H1 (cell line): Measurements from ENCODE around the gene PROX2. TPM values are rescaled to one million over a fixed set of nuclear protein-coding genes. Genes with fewer than 3 reads are reported as not detected.

Experiments used
- CTCF ChIA-PET: fragments of 300-600 bp; sonication (Branson Sonifier 250); formaldehyde crosslinking; loops from one replicate; lab custom pipeline; 2021; ENCODE audit not compliant: partially characterized antibody; lab: Charles Lee
- POLR2A ChIA-PET: fragments of 300-600 bp; sonication (Branson Sonifier 250); formaldehyde crosslinking; loops from one replicate; lab custom pipeline; 2021; ENCODE audit warnings: inconsistent platforms; ENCODE audit not compliant: partially characterized antibody; lab: Charles Lee
- DNase-seq, 2 experiments: peaks; one replicate each; pipeline versions ENCODE4 v3.0.0 to v3.0.0-alpha.2; 2010 to 2022; ENCODE audit warnings: low spot score in 2 of 2, low read depth in 1 of 2, mixed read lengths in 1 of 2
- FAIRE-seq: peaks from 2 replicates; lab custom pipeline; 2011; peaks lifted over from hg19 to GRCh38; lab: Jason Lieb, UNC
- H2AFZ ChIP-seq: 2 replicates; pipeline ENCODE4 v1.8.1; 2012; ENCODE audit warnings: low read length, inconsistent platforms
- H2AK5ac ChIP-seq: 2 replicates; pipeline ENCODE4 v1.6.1; 2013; ENCODE audit warnings: low read depth, low read length
- H2BK120ac ChIP-seq: replicated peaks from 2 replicates; pipeline ENCODE3; 2013; ENCODE audit warnings: low read depth, low read length, inconsistent platforms
- H2BK12ac ChIP-seq: 2 replicates; pipeline ENCODE4 v1.6.1; 2013; ENCODE audit warnings: low read depth, low read length
- H2BK15ac ChIP-seq: 2 replicates; pipeline ENCODE4 v1.6.1; 2013; ENCODE audit warnings: low read length
- H2BK20ac ChIP-seq: 2 replicates; pipeline ENCODE4 v1.6.1; 2013; ENCODE audit warnings: low read length
- H2BK5ac ChIP-seq: 2 replicates; pipeline ENCODE4 v1.6.1; 2013; ENCODE audit warnings: low read depth, low read length
- H3K14ac ChIP-seq: 2 replicates; pipeline ENCODE4 v1.6.1; 2013; ENCODE audit warnings: inconsistent platforms; ENCODE audit not compliant: insufficient read length
- H3K18ac ChIP-seq: 2 replicates; pipeline ENCODE4 v1.6.1; 2013; ENCODE audit warnings: low read length; ENCODE audit errors: extremely low read depth
- H3K23ac ChIP-seq: 2 replicates; pipeline ENCODE4 v1.6.1; 2013; ENCODE audit warnings: inconsistent platforms; ENCODE audit not compliant: insufficient read length
- H3K23me2 ChIP-seq: 2 replicates; pipeline ENCODE4 v1.6.1; 2013; ENCODE audit warnings: low read depth, low read length
- H3K27ac ChIP-seq: 2 replicates; pipeline ENCODE4 v1.6.1; 2011; ENCODE audit warnings: low read depth, low read length, inconsistent platforms
- H3K27me3 ChIP-seq, 4 experiments: replicated peaks in 1 of 4; 1 replicate in 1 of 4; 2 replicates in 3 of 4; pipeline versions ENCODE4 v1.6.1 to v1.8.1; 2011 to 2013; ENCODE audit warnings: low read length in 3 of 4, mild to moderate bottlenecking in 3 of 4, inconsistent platforms in 2 of 4, mixed read lengths in 2 of 4, moderate library complexity in 1 of 4; ENCODE audit not compliant: control insufficient read depth in 3 of 4, insufficient read depth in 3 of 4; ENCODE audit errors: extremely low read depth in 1 of 4
- H3K36me3 ChIP-seq, 4 experiments: 2 replicates each; pipeline versions ENCODE4 v1.6.1 to v1.8.1; 2011 to 2013; ENCODE audit warnings: mild to moderate bottlenecking in 4 of 4, low read length in 3 of 4, moderate library complexity in 2 of 4, control low read depth in 1 of 4, inconsistent platforms in 1 of 4; ENCODE audit not compliant: insufficient read depth in 4 of 4, control insufficient read depth in 2 of 4
- H3K4ac ChIP-seq: replicated peaks from 2 replicates; pipeline ENCODE3; 2013; ENCODE audit warnings: low read length, low read depth, mixed read lengths, inconsistent platforms; ENCODE audit not compliant: insufficient read length
- H3K4me1 ChIP-seq, 4 experiments: replicated peaks in 1 of 4; 1 replicate in 1 of 4; 2 replicates in 3 of 4; pipeline versions ENCODE4 v1.6.1 to v1.8.1; 2011 to 2013; ENCODE audit warnings: low read length in 3 of 4, inconsistent platforms in 2 of 4, mixed read lengths in 1 of 4; ENCODE audit not compliant: insufficient read depth in 4 of 4, control insufficient read depth in 3 of 4
- H3K4me2 ChIP-seq, 2 experiments: 2 replicates each; pipeline versions ENCODE4 v1.6.1 to v1.8.1; 2011 to 2013; ENCODE audit warnings: low read depth in 2 of 2, low read length in 2 of 2, control low read depth in 1 of 2, inconsistent platforms in 1 of 2, mild to moderate bottlenecking in 1 of 2; ENCODE audit not compliant: insufficient read depth in 1 of 2
- H3K4me3 ChIP-seq, 4 experiments: fragments of 200-600, 300-600 bp in 1 of 4; sonication (generic), shearing (Covaris generic), sonication (Bioruptor Twin) in 1 of 4; 2 replicates each; pipeline versions ENCODE4 v1.5.1 to v1.8.1; 2011 to 2016; ENCODE audit warnings: low read length in 4 of 4, low read depth in 3 of 4, control low read depth in 2 of 4, inconsistent platforms in 2 of 4, mild to moderate bottlenecking in 2 of 4, mixed read lengths in 1 of 4, moderate library complexity in 1 of 4; ENCODE audit not compliant: insufficient read depth in 2 of 4; ENCODE audit errors: extremely low read depth in 1 of 4
- H3K56ac ChIP-seq: replicated peaks from 2 replicates; pipeline ENCODE3; 2013; ENCODE audit warnings: low read depth, mild to moderate bottlenecking, mixed read lengths, low read length, inconsistent platforms; ENCODE audit not compliant: insufficient read length
- H3K79me1 ChIP-seq: 2 replicates; pipeline ENCODE4 v1.6.1; 2013; ENCODE audit warnings: low read depth, low read length, control low read depth
- H3K79me2 ChIP-seq, 2 experiments: 2 replicates each; pipeline versions ENCODE4 v1.6.1 to v1.8.1; 2012 to 2013; ENCODE audit warnings: low read length in 2 of 2, mild to moderate bottlenecking in 2 of 2, inconsistent platforms in 1 of 2; ENCODE audit not compliant: insufficient read depth in 2 of 2, control insufficient read depth in 1 of 2
- H3K9ac ChIP-seq, 4 experiments: replicated peaks in 1 of 4; 1 replicate in 1 of 4; 2 replicates in 3 of 4; pipeline versions ENCODE4 v1.6.1 to v1.8.1; 2011 to 2013; ENCODE audit warnings: low read depth in 3 of 4, low read length in 3 of 4, control low read depth in 2 of 4, mild to moderate bottlenecking in 2 of 4, moderate library complexity in 2 of 4, inconsistent platforms in 1 of 4; ENCODE audit errors: extremely low read depth in 1 of 4
- H3K9me3 ChIP-seq, 2 experiments: 2 replicates each; pipeline versions ENCODE4 v1.6.1 to v1.8.1; 2012 to 2013; ENCODE audit warnings: mild to moderate bottlenecking in 2 of 2, moderate library complexity in 2 of 2, control low read depth in 1 of 2, inconsistent platforms in 1 of 2, low read depth in 1 of 2, low read length in 1 of 2, mixed read lengths in 1 of 2; ENCODE audit not compliant: insufficient read depth in 2 of 2
- H4K20me1 ChIP-seq, 2 experiments: replicated peaks in 1 of 2; 2 replicates each; pipeline versions ENCODE3 to v1.8.1; 2011 to 2013; ENCODE audit warnings: inconsistent platforms in 2 of 2, low read length in 2 of 2, mild to moderate bottlenecking in 1 of 2; ENCODE audit not compliant: insufficient read depth in 2 of 2, control insufficient read depth in 1 of 2
- H4K5ac ChIP-seq: 2 replicates; pipeline ENCODE4 v1.6.1; 2013; ENCODE audit warnings: low read length, low read depth, mixed read lengths, inconsistent platforms; ENCODE audit not compliant: insufficient read length
- H4K8ac ChIP-seq: 2 replicates; pipeline ENCODE4 v1.8.0; 2013; ENCODE audit warnings: mild to moderate bottlenecking, moderate library complexity, low read length, inconsistent platforms; ENCODE audit not compliant: insufficient read depth; ENCODE audit errors: extremely low read depth
- H4K91ac ChIP-seq: replicated peaks from 2 replicates; pipeline ENCODE3; 2013; ENCODE audit warnings: low read length, mixed read lengths, inconsistent platforms; ENCODE audit not compliant: insufficient read length
- ATF3 ChIP-seq: IDR thresholded peaks from 2 replicates; pipeline ENCODE4 v1.6.1; 2011; ENCODE audit warnings: low read depth, mild to moderate bottlenecking, low read length; ENCODE audit not compliant: insufficient read depth
- BRCA1 ChIP-seq: IDR thresholded peaks from 2 replicates; pipeline ENCODE4 v1.6.1; 2012; ENCODE audit warnings: low read depth, low read length, improper control_type of control experiment
- CHD2 ChIP-seq: IDR thresholded peaks from 2 replicates; pipeline ENCODE4 v1.6.1; 2012; ENCODE audit warnings: low read length, improper control_type of control experiment
- CREB1 ChIP-seq: IDR thresholded peaks from 2 replicates; pipeline ENCODE4 v1.6.1; 2012; ENCODE audit warnings: inconsistent platforms
- EZH2 ChIP-seq: fragments of 200-600 bp; sonication (generic); IDR thresholded peaks from 2 replicates; pipeline ENCODE4 v1.7.1; 2012; ENCODE audit warnings: low read depth, mild to moderate bottlenecking, moderate library complexity, low read length, inconsistent platforms; ENCODE audit not compliant: severe bottlenecking
- FOSL1 ChIP-seq: IDR thresholded peaks from 2 replicates; pipeline ENCODE4 v1.6.1; 2011; ENCODE audit warnings: mild to moderate bottlenecking, low read depth, low read length, moderate library complexity; ENCODE audit not compliant: insufficient read depth
- HDAC6 ChIP-seq: IDR thresholded peaks from one replicate; pipeline ENCODE4 v1.7.1; 2012; ENCODE audit warnings: low read depth, mild to moderate bottlenecking, inconsistent platforms, low read length, moderate library complexity
- JUN ChIP-seq: IDR thresholded peaks from 2 replicates; pipeline ENCODE4 v1.6.1; 2011; ENCODE audit warnings: low read depth, mild to moderate bottlenecking, improper control_type of control experiment, low read length
- JUND ChIP-seq: IDR thresholded peaks from 2 replicates; pipeline ENCODE4 v1.6.1; 2011; ENCODE audit warnings: mild to moderate bottlenecking, improper control_type of control experiment, low read length
- KDM5A ChIP-seq: fragments of 200-600 bp; IDR thresholded peaks from 2 replicates; pipeline ENCODE4 v1.7.1; 2012; ENCODE audit warnings: mild to moderate bottlenecking, low read length, inconsistent platforms, mixed read lengths
- PHF8 ChIP-seq: fragments of 200-600 bp; sonication (generic); conservative IDR thresholded peaks from 2 replicates; pipeline ENCODE4 v1.7.1; 2012; ENCODE audit warnings: low read depth, mild to moderate bottlenecking, inconsistent platforms, low read length, moderate library complexity
- POLR2AphosphoS5 ChIP-seq: IDR thresholded peaks from 2 replicates; pipeline ENCODE4 v1.6.1; 2011; ENCODE audit warnings: low read depth, low read length
- SIX5 ChIP-seq: IDR thresholded peaks from 2 replicates; pipeline ENCODE4 v1.6.1; 2011; ENCODE audit warnings: mild to moderate bottlenecking, low read depth, low read length
- SP2 ChIP-seq: IDR thresholded peaks from 2 replicates; pipeline ENCODE4 v1.6.1; 2012; ENCODE audit warnings: mild to moderate bottlenecking, low read length, inconsistent platforms
- SUZ12 ChIP-seq: fragments of 200-600 bp; sonication (generic); IDR thresholded peaks from 2 replicates; pipeline ENCODE4 v1.6.1; 2012; ENCODE audit warnings: mild to moderate bottlenecking, inconsistent platforms, low read length, moderate library complexity, mixed read lengths
- WGBS, 2 experiments: shearing (Covaris generic) in 1 of 2; methylation state at CpG; one replicate each; pipeline versions ENCODE4 v1.1.6 to v1.1.7; 2013 to 2015; ENCODE audit warnings: low lambda C conversion rate in 2 of 2, mixed read lengths in 2 of 2, inconsistent platforms in 1 of 2, low coverage in 1 of 2, missing lambda C conversion rate in 1 of 2; ENCODE audit not compliant: insufficient replicate concordance in 2 of 2, insufficient coverage in 1 of 2, insufficient read length in 1 of 2; ENCODE audit errors: extremely low coverage in 1 of 2, missing lambda C conversion rate in 1 of 2; 5-methylcytosine and 5-hydroxymethylcytosine counted together
- polyA plus RNA-seq, 7 experiments: library from polyadenylated mRNA; depleted of rRNA in 3 of 7; stranded (reverse) in 5 of 7; unstranded in 2 of 7; fragments of >200 nt in 5 of 7; fragments of 200-250 nt in 2 of 7; gene quantifications; 1 replicate in 5 of 7; 2 replicates in 1 of 7; 4 replicates in 1 of 7; pipeline versions ENCODE4 v1.2.1 to v1.2.3, GENCODE V29; 2011 to 2013; ENCODE audit warnings: missing spikeins in 2 of 7, mixed read lengths in 2 of 7
- total RNA-seq: library from RNA; stranded (reverse); fragmentation: NEBNext Ultra II Directional; extraction: Animal tissue kit (Norgen Biotek cat#: 25700); gene quantifications from 2 replicates; pipeline ENCODE4 v1.2.1, GENCODE V29; 2021

The PROX2 gene
- total and polyA plus RNA-seq, 2 of the 8 experiments (the other 6 are each of a cell fraction or from before 2014, with no cell fraction given) = 0.03 TPM; not detected in 1

DNA sequence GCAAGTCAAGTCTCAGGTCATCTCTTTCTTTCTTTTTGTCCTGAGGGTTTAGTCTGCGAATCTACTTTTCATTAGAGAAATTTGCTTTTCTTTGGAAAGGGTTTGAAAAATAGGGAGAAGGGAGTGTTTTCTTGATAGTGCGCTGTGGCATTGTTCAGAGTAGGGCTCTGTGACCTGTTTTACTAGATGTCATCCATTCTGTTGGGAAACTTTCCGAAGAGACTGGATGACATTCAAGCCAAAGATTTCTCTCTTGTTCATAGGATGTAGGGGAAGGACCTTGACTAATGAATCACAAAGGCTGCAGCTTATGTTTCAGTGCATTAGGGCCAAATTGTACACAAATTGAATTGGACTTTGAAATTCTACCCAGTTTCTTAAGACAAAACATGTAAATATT lies 20.5 kb upstream of the PROX2 start:
- Histone ChIP-seq H3K79me2 (no peaks in the 10 kb centered on the region), H3K9me3 (no peaks in the 10 kb centered on the region), H4K5ac (no peak overlapping the region), H4K8ac (no peak overlapping the region), H2BK120ac (no peak overlapping the region), H2BK12ac (no peak overlapping the region), H3K27ac (no peak overlapping the region), H3K23ac (no peak overlapping the region), H3K4ac (no peak overlapping the region), H3K23me2 (no peaks in the 10 kb centered on the region), H3K14ac (no peak overlapping the region), H2BK15ac (no peak overlapping the region), H3K9ac (no peak overlapping the region), H4K91ac (no peak overlapping the region), H3K4me3 (no peak overlapping the region), H3K56ac (no peak overlapping the region), H3K4me2 (no peak overlapping the region), H2AK5ac (no peak overlapping the region), H2BK5ac (no peak overlapping the region), H4K20me1 (peaks cover 2 to 9% of the 10 kb centered on the region in 2 experiments), H3K36me3 (peaks cover 50 to 99% (median 90%) of the 10 kb centered on the region in 4 experiments), H2BK20ac (no peak overlapping the region), H3K4me1 (no peaks in the 10 kb centered on the region), H3K27me3 (no peaks in the 10 kb centered on the region), H2AFZ (no peak overlapping the region), H3K79me1 (0 out of 2 replicates have a peak, but pooled peaks cover 2% of the 10 kb centered on the region), H3K18ac (no peak overlapping the region)
- no peak for FAIRE-seq
- WGBS, 2 experiments = 88% methylated on average over 3 of the region's 3 CpGs; no CpG with 5 or more reads in 1 of the 2 experiments
- ChIA-PET CTCF (interaction anchor here (0.9 to 24.8 kb wide), 5 partner anchors 8 to 39 kb away, joined by 3 to 509 read pairs (median 5); no protein-coding TSS in a partner anchor), POLR2A (interaction anchor here (2.5 kb wide), 1 partner anchor 10 kb away, joined by 8 read pairs; no protein-coding TSS in a partner anchor)
- DNase-seq = no peak
- TF ChIP-seq JUND = no peak
- TF ChIP-seq SIX5 = no peak
- TF ChIP-seq HDAC6 = no peak
- TF ChIP-seq SUZ12 = no peak
- TF ChIP-seq KDM5A = no peak
- no peak for TF ChIP-seq CHD2
- no peak for TF ChIP-seq SP2
- TF ChIP-seq FOSL1 = no peak
- TF ChIP-seq JUN = no peak
- TF ChIP-seq BRCA1 = no peak
- TF ChIP-seq EZH2 = no peak
- TF ChIP-seq ATF3 = no peak
- no peak for TF ChIP-seq CREB1
- no peak for TF ChIP-seq POLR2AphosphoS5
- no peak for TF ChIP-seq PHF8
